ENCODE data around the gene CUL7. TPM values are rescaled to one million over a fixed set of nuclear protein-coding genes. Genes with fewer than 3 reads are reported as not detected.
A peak's percentile ranks its signal among the peaks of the same experiment; 100 is the strongest.

CUL7 gene
- total and polyA plus RNA-seq, 2 experiments from 2014 or later, result 33.1 to 65.8 TPM

DNA sequence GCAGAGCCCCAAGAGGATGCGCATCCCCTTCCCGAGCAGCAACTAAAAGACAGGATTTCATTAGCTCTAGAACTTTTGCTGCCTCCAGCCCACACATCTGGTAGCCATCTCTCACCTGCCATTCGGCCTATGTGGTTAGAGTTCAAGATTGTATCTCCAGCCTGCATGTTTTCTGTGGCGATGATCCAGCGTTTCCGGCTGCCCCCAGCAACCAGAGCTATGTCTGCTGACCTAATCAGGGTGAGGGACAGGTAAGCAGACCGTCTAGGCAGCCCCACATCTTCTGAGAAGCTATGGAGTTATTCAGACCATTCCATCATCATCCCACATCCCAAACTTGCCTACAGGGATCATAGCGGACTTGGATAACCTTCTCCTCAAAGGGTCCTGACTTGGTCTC, 2.3 kb upstream of the CUL7 start:
- no peak for DNase-seq (ENCODE audit: low read depth in 1 of 2, low spot score in 1 of 2)
- no peaks in the 10 kb centered on the region for H3K9me3 ChIP-seq (ENCODE audit: low read depth)
- H3K27me3 ChIP-seq, result no peaks in the 10 kb centered on the region
- H3K4me1 ChIP-seq (ENCODE audit: low read depth), result peaks cover 20% of the 10 kb centered on the region
- peaks cover 4% of the 10 kb centered on the region for H3K36me3 ChIP-seq
- no peak overlapping the region for H3K27ac ChIP-seq
- no peak overlapping the region for H3K4me3 ChIP-seq
- TF ChIP-seq, protein P1, sequence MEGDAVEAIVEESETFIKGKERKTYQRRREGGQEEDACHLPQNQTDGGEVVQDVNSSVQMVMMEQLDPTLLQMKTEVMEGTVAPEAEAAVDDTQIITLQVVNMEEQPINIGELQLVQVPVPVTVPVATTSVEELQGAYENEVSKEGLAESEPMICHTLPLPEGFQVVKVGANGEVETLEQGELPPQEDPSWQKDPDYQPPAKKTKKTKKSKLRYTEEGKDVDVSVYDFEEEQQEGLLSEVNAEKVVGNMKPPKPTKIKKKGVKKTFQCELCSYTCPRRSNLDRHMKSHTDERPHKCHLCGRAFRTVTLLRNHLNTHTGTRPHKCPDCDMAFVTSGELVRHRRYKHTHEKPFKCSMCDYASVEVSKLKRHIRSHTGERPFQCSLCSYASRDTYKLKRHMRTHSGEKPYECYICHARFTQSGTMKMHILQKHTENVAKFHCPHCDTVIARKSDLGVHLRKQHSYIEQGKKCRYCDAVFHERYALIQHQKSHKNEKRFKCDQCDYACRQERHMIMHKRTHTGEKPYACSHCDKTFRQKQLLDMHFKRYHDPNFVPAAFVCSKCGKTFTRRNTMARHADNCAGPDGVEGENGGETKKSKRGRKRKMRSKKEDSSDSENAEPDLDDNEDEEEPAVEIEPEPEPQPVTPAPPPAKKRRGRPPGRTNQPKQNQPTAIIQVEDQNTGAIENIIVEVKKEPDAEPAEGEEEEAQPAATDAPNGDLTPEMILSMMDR (IDR thresholded peaks at IDR 0.05; ENCODE audit: low read depth, low read length), result no peak

DNA sequence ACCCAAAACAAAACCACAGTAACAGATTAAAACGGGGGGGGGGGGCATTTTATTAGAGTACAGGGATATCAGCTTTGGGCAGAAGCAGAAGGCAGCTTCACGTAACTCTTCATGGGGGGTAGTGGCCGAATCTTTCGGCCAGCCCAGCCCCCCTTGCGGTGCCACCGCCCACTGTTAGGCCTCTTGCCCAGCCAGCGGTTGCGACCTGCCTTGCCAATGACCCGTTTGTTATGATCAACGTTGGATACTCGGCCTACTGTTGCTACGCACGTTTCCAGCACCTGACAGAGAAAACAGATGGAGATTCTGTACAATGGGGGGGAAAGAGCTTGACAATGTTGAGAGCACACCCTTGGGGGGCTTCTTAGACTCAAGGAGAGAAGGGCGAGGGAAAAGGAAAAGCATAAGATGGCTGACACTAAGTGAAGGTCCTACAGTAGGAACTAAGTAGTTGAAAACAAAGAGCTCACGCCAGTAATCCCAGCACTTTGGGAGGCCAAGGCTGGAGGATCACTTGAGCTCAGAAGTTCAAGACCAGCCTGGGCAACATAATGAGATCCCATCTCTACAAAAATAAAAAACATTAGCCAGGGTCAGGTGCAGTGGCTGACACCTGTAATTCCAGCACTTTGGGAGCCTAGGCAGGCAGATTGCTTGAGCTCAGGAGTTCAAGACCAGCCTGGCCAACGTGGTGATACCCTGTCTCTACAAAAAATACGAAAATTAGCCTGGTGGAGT, 724 bp upstream of the CUL7 start:
- peaks cover 12% of the 10 kb centered on the region for H3K36me3 ChIP-seq
- peaks cover 16% of the 10 kb centered on the region for H3K4me1 ChIP-seq (ENCODE audit: low read depth)
- TF ChIP-seq, protein P1 (IDR thresholded peaks at IDR 0.05; ENCODE audit: low read depth, low read length), result no peak
- DNase-seq (ENCODE audit: low read depth in 1 of 2, low spot score in 1 of 2), result no peak
- H3K4me3 ChIP-seq, result peak overlapping the region; percentile 50
- H3K9me3 ChIP-seq (ENCODE audit: low read depth), result no peaks in the 10 kb centered on the region
- no peaks in the 10 kb centered on the region for H3K27me3 ChIP-seq
- peak overlapping the region; percentile 90 for H3K27ac ChIP-seq

DNA sequence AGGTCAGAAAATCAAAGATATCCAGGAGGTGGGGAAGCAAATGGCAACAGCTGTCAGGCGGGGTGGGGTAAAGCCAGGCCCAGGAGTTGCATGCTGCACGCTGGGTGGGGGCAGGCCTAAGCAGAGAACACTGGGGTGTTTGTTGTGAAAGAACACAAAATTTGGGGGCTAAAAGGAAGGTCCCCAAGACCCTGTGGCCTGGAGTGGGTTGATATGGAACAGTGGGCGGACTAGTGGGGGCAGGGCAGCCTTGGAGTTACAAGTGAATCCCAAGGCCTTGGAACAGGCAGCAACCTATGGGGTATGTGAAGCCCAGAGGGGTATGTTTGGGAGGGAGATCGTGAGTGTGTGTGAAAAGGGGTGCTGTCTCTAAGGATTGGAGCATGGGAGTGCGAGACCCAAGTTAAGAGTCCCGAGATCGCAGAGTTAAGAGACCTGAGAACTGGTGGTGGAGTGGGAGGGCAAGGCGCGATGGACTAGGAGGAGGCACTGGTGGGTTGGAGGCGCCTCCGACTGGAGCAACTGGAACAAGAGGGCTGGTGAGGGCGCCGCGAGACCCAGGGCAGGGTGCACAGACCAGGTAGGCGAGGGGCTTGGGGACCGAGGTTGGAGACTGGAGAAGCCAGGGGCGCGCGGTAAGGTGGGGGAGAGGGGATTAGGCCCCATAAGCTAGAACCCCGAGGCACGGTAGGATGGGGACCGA, 658 bp downstream of the CUL7 start:
- peak overlapping the region; percentile 50 for H3K4me3 ChIP-seq
- H3K9me3 ChIP-seq (ENCODE audit: low read depth), result no peaks in the 10 kb centered on the region
- no peaks in the 10 kb centered on the region for H3K27me3 ChIP-seq
- TF ChIP-seq, protein P1 (IDR thresholded peaks at IDR 0.05; ENCODE audit: low read depth, low read length), result no peak
- H3K27ac ChIP-seq, result peak overlapping the region; percentile 90
- H3K4me1 ChIP-seq (ENCODE audit: low read depth), result peaks cover 11% of the 10 kb centered on the region
- peaks cover 23% of the 10 kb centered on the region for H3K36me3 ChIP-seq
- DNase-seq (ENCODE audit: low read depth in 1 of 2, low spot score in 1 of 2), result peak; percentile 34 to 41

DNA sequence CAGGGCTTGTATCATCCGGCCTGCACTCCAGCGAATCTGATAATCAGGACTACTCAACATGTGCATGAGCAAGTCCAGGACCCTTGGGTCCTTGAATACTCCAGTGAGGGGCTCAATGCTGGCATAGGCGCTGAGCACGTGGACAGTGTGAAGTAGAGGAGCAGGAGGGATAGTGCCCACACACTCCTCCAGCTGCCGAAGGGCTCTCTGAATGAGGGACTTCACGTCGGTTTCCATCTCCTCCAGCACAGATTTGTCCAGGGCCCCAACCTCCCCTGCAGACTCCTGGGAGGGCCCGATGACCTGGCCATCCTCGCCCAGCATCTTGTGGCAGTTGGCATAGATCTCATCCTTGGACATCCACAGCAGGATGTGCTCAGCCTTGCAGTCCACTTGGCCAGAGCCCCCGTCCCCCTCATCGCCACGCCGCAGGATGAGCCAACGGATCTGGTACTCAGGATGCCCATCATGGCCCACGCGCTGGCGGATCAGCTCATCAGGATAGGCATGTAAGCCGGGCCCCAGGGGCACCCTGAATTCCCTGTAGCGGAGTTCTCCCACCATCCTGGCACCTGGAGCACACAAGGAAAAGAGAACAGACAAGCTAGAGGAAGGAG, 1.3 kb downstream of the CUL7 start:
- Histone ChIP-seq H3K9me3 (ENCODE audit: low read depth) (no peaks in the 10 kb centered on the region), H3K4me1 (ENCODE audit: low read depth) (peaks cover 11% of the 10 kb centered on the region), H3K4me3 (peak overlapping the region; percentile 50), H3K27me3 (no peaks in the 10 kb centered on the region), H3K36me3 (peaks cover 21% of the 10 kb centered on the region), H3K27ac (peak overlapping the region; percentile 90)
- no peak for DNase-seq (ENCODE audit: low read depth in 1 of 2, low spot score in 1 of 2)
- TF ChIP-seq, protein P1 (IDR thresholded peaks at IDR 0.05; ENCODE audit: low read depth, low read length), result no peak

DNA sequence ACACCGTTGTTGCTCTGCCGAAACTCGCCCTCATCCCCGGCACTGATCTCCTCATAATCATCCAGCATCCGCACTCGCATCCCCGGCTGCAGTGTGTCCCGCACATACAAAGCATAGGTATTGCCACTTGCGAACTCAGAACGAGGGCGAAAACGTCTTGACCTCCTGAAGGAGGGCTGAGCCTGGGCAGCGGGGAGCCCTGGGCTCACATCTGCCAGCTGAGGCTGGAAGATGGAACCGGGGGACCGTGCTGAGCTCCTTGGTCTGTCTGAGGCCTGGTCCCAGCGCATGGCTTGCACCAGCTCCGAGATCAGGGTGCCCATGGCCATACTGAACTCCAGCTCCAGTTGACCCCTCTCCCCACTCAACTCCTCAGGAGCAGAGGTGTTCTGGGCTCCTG, 2.7 kb downstream of the CUL7 start:
- peaks cover 32% of the 10 kb centered on the region for H3K36me3 ChIP-seq
- H3K4me1 ChIP-seq (ENCODE audit: low read depth), result peaks cover 11% of the 10 kb centered on the region
- no peaks in the 10 kb centered on the region for H3K9me3 ChIP-seq (ENCODE audit: low read depth)
- no peak overlapping the region for H3K27ac ChIP-seq
- TF ChIP-seq, protein P1 (IDR thresholded peaks at IDR 0.05; ENCODE audit: low read depth, low read length), result no peak
- DNase-seq (ENCODE audit: low read depth in 1 of 2, low spot score in 1 of 2), result no peak
- no peaks in the 10 kb centered on the region for H3K27me3 ChIP-seq
- no peak overlapping the region for H3K4me3 ChIP-seq
